Activated B cell treated with CpG ODN at 0.5 μM for 24 hours (primary cell): ENCODE measurements around the gene ALG12. TPM values are rescaled to one million over a fixed set of nuclear protein-coding genes. Genes with fewer than 3 reads are reported as not detected.
A peak's percentile ranks its signal among the peaks of the same experiment; 100 is the strongest.

Experiments
- ATAC-seq: fragments of 200-7000 bp; cut with Tn5 transposase; one replicate; pipeline ENCODE4 v1.10.0; 2021; ENCODE audit warnings: low read depth, mild to moderate bottlenecking, moderate library complexity
- CTCF ChIA-PET: fragments of 350-600 bp; sonication (Branson Sonifier 250); formaldehyde crosslinking; loops from one replicate; lab custom pipeline; 2021; ENCODE audit warnings: antibody characterized with exemption; lab: Charles Lee
- POLR2A ChIA-PET: fragments of 350-600 bp; sonication (Branson Sonifier 250); formaldehyde crosslinking; loops from one replicate; lab custom pipeline; 2021; ENCODE audit warnings: antibody characterized with exemption; lab: Charles Lee
- DNase-seq: peaks from one replicate; pipeline ENCODE4 v3.0.0; 2022
- H3K27ac Mint-ChIP-seq: one replicate; pipeline ENCODE4 v1.8.0; 2020; ENCODE audit warnings: mixed read lengths
- H3K27me3 Mint-ChIP-seq: one replicate; pipeline ENCODE4 v1.8.0; 2021; ENCODE audit warnings: mixed read lengths
- H3K36me3 Mint-ChIP-seq: one replicate; pipeline ENCODE4 v1.8.0; 2021; ENCODE audit warnings: low read depth, mixed read lengths
- H3K4me1 Mint-ChIP-seq: one replicate; pipeline ENCODE4 v1.8.0; 2021; ENCODE audit warnings: mixed read lengths
- H3K4me3 Mint-ChIP-seq: one replicate; pipeline ENCODE4 v1.8.0; 2020; ENCODE audit warnings: mild to moderate bottlenecking, mixed read lengths
- H3K9me3 Mint-ChIP-seq: one replicate; pipeline ENCODE4 v1.8.0; 2020; ENCODE audit warnings: mixed read lengths
- intact Hi-C: fragments of 100-400 bp; cut with micrococcal nuclease; formaldehyde crosslinking; loops from one replicate; pipeline ENCODE4 v1.15.1; 2024
- total RNA-seq: library from RNA; stranded (reverse); gene quantifications from 2 replicates; pipeline ENCODE4 v1.2.3, GENCODE V29; 2022
- TF ChIP-seq, protein P1 (sequence below): fragments of 200-600 bp; IDR thresholded peaks from one replicate; pipeline ENCODE4 v1.8.0; 2022; ENCODE audit warnings: antibody characterized with exemption, mild to moderate bottlenecking

The ALG12 gene
- total RNA-seq, 1 donor from 2014 or later: 18.2 TPM

DNA sequence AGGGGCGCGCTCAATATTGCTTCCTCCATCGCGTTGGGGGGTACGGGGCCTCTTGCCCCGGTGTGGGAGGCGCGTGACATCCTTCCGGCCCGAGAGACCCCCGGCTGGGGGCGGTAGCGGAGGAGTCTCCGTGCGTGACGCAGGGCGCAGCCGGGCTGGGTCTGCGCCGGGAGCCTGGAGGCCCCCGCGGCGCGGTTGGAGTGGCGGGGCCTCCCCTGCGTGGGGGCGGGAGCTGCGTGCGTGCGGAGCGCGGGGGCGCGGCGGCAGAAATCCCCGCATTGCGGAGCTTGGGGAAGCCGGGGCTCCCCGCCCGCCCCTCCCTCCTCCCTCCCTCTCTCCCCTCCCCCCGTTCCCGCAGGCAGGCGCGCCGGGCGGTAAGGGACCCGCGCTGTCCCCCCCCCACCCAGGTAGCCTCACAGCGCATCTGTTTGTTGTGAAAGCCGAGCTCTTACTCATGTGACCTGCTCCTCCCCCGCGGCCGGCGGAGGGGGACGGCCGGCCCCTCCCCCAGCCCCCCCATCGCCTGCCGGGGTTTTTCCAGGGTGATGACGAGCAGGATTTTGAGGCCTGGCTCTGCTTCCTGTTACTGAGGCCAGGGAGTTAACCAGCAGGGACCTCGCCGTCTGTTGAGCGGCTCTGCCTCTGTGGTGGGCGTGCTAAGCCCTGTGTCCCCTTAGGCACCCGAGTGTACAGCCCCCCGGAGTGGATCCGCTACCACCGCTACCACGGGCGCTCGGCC is 43.9 kb upstream of the ALG12 start:
- ATAC-seq (peak; percentile 29), DNase-seq (peak; percentile 71)
- H3K4me1 Mint-ChIP-seq: peaks cover 53% of the 10 kb centered on the region
- peak overlapping the region; percentile 91 for H3K4me3 Mint-ChIP-seq
- no peaks in the 10 kb centered on the region for H3K9me3 Mint-ChIP-seq
- intact Hi-C loops: loop anchor here (1.0 to 10.0 kb wide), 3 partner anchors 22 to 583 kb away; partner anchors contain the start of gene KLHDC7B
- H3K27me3 Mint-ChIP-seq: no peaks in the 10 kb centered on the region
- peak overlapping the region; percentile 90 for H3K27ac Mint-ChIP-seq
- TF ChIP-seq, protein P1, sequence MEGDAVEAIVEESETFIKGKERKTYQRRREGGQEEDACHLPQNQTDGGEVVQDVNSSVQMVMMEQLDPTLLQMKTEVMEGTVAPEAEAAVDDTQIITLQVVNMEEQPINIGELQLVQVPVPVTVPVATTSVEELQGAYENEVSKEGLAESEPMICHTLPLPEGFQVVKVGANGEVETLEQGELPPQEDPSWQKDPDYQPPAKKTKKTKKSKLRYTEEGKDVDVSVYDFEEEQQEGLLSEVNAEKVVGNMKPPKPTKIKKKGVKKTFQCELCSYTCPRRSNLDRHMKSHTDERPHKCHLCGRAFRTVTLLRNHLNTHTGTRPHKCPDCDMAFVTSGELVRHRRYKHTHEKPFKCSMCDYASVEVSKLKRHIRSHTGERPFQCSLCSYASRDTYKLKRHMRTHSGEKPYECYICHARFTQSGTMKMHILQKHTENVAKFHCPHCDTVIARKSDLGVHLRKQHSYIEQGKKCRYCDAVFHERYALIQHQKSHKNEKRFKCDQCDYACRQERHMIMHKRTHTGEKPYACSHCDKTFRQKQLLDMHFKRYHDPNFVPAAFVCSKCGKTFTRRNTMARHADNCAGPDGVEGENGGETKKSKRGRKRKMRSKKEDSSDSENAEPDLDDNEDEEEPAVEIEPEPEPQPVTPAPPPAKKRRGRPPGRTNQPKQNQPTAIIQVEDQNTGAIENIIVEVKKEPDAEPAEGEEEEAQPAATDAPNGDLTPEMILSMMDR: no peak
- H3K36me3 Mint-ChIP-seq: peaks cover 33% of the 10 kb centered on the region
- CTCF ChIA-PET: interaction anchor here (1.4 to 4.6 kb wide), 5 partner anchors 26 to 68 kb away, joined by 4 to 36 read pairs (median 8); no protein-coding TSS in a partner anchor
- POLR2A ChIA-PET: interaction anchor here (0.6 to 18.9 kb wide), 18 partner anchors 9 to 259 kb away, joined by 3 to 828 read pairs (median 7); partner anchors contain the start of genes ALG12 and CRELD2

DNA sequence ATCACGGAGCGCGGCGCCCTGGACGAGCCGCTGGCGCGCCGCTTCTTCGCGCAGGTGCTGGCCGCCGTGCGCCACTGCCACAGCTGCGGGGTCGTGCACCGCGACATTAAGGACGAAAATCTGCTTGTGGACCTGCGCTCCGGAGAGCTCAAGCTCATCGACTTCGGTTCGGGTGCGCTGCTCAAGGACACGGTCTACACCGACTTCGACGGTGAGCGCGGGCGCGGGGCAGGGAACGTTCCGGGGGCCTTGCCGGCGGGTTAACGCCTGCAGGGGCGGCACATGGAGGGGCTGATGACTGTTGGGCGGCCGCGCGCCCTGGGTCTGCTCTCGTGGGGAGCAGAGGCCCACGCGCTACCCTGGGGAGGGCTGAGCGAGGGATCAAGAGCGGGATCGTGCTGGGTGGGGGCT is 43.4 kb upstream of the ALG12 start:
- peaks cover 33% of the 10 kb centered on the region for H3K36me3 Mint-ChIP-seq
- H3K4me3 Mint-ChIP-seq: peak overlapping the region; percentile 91
- H3K27ac Mint-ChIP-seq: peak overlapping the region; percentile 90
- ChIA-PET CTCF (interaction anchor here (1.4 to 4.6 kb wide), 4 partner anchors 28 to 69 kb away, joined by 5 to 36 read pairs (median 10); no protein-coding TSS in a partner anchor), POLR2A (interaction anchor here (0.8 to 18.9 kb wide), 16 partner anchors 9 to 234 kb away, joined by 3 to 828 read pairs (median 8); partner anchors contain the start of genes ALG12 and CRELD2)
- DNase-seq (no peak), ATAC-seq (peak; percentile 0)
- intact Hi-C loops: loop anchor here (1.0 to 10.0 kb wide), 5 partner anchors 15 to 583 kb away; partner anchors contain the start of gene KLHDC7B
- peaks cover 50% of the 10 kb centered on the region for H3K4me1 Mint-ChIP-seq
- no peaks in the 10 kb centered on the region for H3K9me3 Mint-ChIP-seq
- H3K27me3 Mint-ChIP-seq: no peaks in the 10 kb centered on the region
- TF ChIP-seq, protein P1: no peak

DNA sequence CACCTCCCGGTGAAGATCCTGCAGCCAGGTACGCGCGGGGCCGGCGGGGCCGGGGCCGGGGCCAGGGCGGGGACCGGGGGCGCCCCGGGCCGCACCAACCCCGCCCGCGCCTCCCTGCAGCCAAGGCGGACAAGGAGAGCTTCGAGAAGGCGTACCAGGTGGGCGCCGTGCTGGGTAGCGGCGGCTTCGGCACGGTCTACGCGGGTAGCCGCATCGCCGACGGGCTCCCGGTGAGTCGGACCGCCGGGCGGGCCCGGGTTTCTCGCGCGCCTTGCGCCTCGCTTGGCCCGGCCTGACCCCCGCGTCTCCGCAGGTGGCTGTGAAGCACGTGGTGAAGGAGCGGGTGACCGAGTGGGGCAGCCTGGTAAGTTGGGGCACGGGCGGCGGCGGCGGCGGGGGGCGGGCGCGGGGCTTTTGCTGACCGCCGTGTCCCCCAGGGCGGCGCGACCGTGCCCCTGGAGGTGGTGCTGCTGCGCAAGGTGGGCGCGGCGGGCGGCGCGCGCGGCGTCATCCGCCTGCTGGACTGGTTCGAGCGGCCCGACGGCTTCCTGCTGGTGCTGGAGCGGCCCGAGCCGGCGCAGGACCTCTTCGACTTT is 42.9 kb upstream of the ALG12 start:
- intact Hi-C loops: loop anchor here (2.0 to 10.0 kb wide), 3 partner anchors 16 to 584 kb away; partner anchors contain the start of gene KLHDC7B
- CTCF ChIA-PET: interaction anchor here (1.4 to 4.6 kb wide), 3 partner anchors 28 to 32 kb away, joined by 5 to 36 read pairs (median 12); no protein-coding TSS in a partner anchor
- no peak for ATAC-seq
- Mint-ChIP-seq H3K36me3 (peaks cover 31% of the 10 kb centered on the region), H3K27me3 (no peaks in the 10 kb centered on the region), H3K9me3 (no peaks in the 10 kb centered on the region), H3K4me3 (peak overlapping the region; percentile 91), H3K27ac (peak overlapping the region; percentile 90), H3K4me1 (peaks cover 45% of the 10 kb centered on the region)
- POLR2A ChIA-PET: interaction anchor here (1.0 to 18.9 kb wide), 14 partner anchors 10 to 230 kb away, joined by 3 to 828 read pairs (median 9); partner anchors contain the start of genes ALG12 and CRELD2
- DNase-seq: peak; percentile 63
- TF ChIP-seq, protein P1: no peak

DNA sequence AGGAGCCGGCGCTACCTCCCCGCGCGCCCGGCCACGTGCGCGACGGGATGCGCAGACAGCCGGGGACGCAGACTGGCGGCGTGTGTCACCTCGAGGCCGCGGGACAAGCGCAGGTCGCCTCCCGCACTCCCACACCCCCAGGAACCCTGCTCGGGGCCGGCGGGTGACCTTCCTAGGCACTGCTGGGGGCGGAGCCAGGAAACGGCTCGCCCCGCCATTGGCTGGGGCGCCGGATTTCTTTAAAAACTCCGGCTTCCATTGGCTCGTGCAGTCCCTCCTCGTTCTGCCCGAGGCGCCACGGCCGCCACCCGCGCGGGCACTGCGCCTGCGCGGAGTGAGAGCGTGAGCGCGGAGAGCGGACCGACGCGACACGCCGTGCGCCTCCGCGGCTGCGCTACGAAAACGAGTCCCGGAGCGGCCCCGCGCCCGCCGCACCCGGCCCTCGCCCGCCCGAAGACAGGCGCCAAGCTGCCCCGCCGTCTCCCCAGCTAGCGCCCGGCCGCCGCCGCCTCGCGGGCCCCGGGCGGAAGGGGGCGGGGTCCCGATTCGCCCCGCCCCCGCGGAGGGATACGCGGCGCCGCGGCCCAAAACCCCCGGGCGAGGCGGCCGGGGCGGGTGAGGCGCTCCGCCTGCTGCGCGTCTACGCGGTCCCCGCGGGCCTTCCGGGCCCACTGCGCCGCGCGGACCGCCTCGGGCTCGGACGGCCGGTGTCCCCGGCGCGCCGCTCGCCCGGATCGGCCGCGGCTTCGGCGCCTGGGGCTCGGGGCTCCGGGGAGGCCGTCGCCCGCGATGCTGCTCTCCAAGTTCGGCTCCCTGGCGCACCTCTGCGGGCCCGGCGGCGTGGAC is 42.1 kb upstream of the ALG12 start, which contains the start of gene PIM3:
Gene PIM3, plus strand, starts transcription at position 614 of the 846 bp plus-strand sequence. Its CDS starts 176 bp downstream, at position 790.
- Mint-ChIP-seq H3K27me3 (no peaks in the 10 kb centered on the region), H3K27ac (peak within 1 kb of the TSS; percentile 90), H3K4me3 (peak within 1 kb of the TSS; percentile 91), H3K9me3 (no peaks in the 10 kb centered on the region), H3K36me3 (peaks cover 31% of the 10 kb centered on the region), H3K4me1 (peaks cover 38% of the 10 kb centered on the region)
- intact Hi-C loops: loop anchor here (1.0 to 10.0 kb wide), 6 partner anchors 16 to 584 kb away; partner anchors contain the start of genes KLHDC7B and ZBED4
- TF ChIP-seq, protein P1: no peak
- POLR2A ChIA-PET: interaction anchor here (0.6 to 18.9 kb wide), 12 partner anchors 9 to 576 kb away, joined by 3 to 828 read pairs (median 8); no protein-coding TSS in a partner anchor
- peak; percentile 79 for ATAC-seq
- CTCF ChIA-PET: interaction anchor here (4.6 kb wide), 1 partner anchor 30 kb away, joined by 36 read pairs; no protein-coding TSS in a partner anchor
- peak; percentile 89 for DNase-seq
